Colonic mucosa (tissue), 4 donors: ENCODE data around the gene LAMP5. TPM values are rescaled to one million over a fixed set of nuclear protein-coding genes. Genes with fewer than 3 reads are reported as not detected.

Experiments
- DNase-seq: peaks from one replicate; pipeline ENCODE4 v3.0.0-alpha.2; 2020
- H3K27ac ChIP-seq: fragments of 200-600 bp; one replicate; pipeline ENCODE4 v1.8.0; 2021
- H3K27me3 ChIP-seq: fragments of 200-600 bp; one replicate; pipeline ENCODE4 v1.8.0; 2021
- H3K36me3 ChIP-seq: fragments of 200-600 bp; one replicate; pipeline ENCODE4 v1.8.0; 2021
- H3K4me1 ChIP-seq: fragments of 200-600 bp; one replicate; pipeline ENCODE4 v1.8.0; 2021; ENCODE audit warnings: mild to moderate bottlenecking
- H3K4me3 ChIP-seq: fragments of 200-600 bp; one replicate; pipeline ENCODE4 v1.8.0; 2021
- H3K9ac ChIP-seq, 2 donors: one replicate each; pipeline ENCODE4 v1.7.0; 2013; ENCODE audit warnings: control low read depth in 2 of 2, low read depth in 2 of 2, low read length in 2 of 2
- H3K9me3 ChIP-seq: fragments of 200-600 bp; one replicate; pipeline ENCODE4 v1.8.0; 2021
- CTCF ChIP-seq: fragments of 200-600 bp; IDR thresholded peaks from one replicate; pipeline ENCODE4 v1.8.0; 2022; ENCODE audit warnings: antibody characterized with exemption, mild to moderate bottlenecking
- intact Hi-C: fragments of 100-400 bp; cut with DNase I; formaldehyde crosslinking; loops from one replicate; pipeline ENCODE4 v1.14.1; 2022
- total RNA-seq, 2 donors: library from RNA; stranded (reverse); fragmentation: NEBNext Ultra II Directional in 1 of 2; extraction: Animal tissue kit (Norgen Biotek cat#: 25700) in 1 of 2; gene quantifications; one replicate each; pipeline ENCODE4 v1.2.1, GENCODE V29; 2021
- donor health status: healthy.
- donor health status: DM: no; HTN: no; CAD: no.
- donor health status: DM: no; HTN: no; CAD: no.

Gene LAMP5
- total RNA-seq, 2 donors from 2014 or later: 0.30 to 0.32 TPM

GRCh38 chr20:9566977-9567376 lies 52.6 kb downstream of the LAMP5 start:
- intact Hi-C loops: no loop called here
- no peak for DNase-seq

GRCh38 chr20:9570612-9571011 lies 56.2 kb downstream of the LAMP5 start:
- Histone ChIP-seq H3K4me3 (no peak overlapping the region), H3K27ac (no peak overlapping the region), H3K4me1 (no peaks in the 10 kb centered on the region), H3K27me3 (no peaks in the 10 kb centered on the region), H3K9ac (no peak overlapping the region), H3K9me3 (no peaks in the 10 kb centered on the region), H3K36me3 (no peaks in the 10 kb centered on the region)
- DNase-seq: no peak
- intact Hi-C loops: no loop called here
- no peak for TF ChIP-seq CTCF

More at GRCh38 chr20:9566977-9567376, 52.6 kb downstream of the LAMP5 start:
- no peaks in the 10 kb centered on the region for H3K9me3 ChIP-seq
- H3K27me3 ChIP-seq: no peaks in the 10 kb centered on the region
- H3K4me1 ChIP-seq: no peaks in the 10 kb centered on the region
- no peak overlapping the region for H3K27ac ChIP-seq
- H3K36me3 ChIP-seq: no peaks in the 10 kb centered on the region
- H3K4me3 ChIP-seq: no peak overlapping the region
- H3K9ac ChIP-seq: no peak overlapping the region
- no peak for TF ChIP-seq CTCF

GRCh38 chr20:9571783-9572182 lies 57.4 kb downstream of the LAMP5 start:
- Histone ChIP-seq H3K4me3 (no peak overlapping the region), H3K4me1 (no peaks in the 10 kb centered on the region), H3K36me3 (no peaks in the 10 kb centered on the region), H3K27ac (no peak overlapping the region), H3K9ac (no peak overlapping the region), H3K9me3 (no peaks in the 10 kb centered on the region), H3K27me3 (no peaks in the 10 kb centered on the region)
- DNase-seq: no peak
- intact Hi-C loops: no loop called here
- TF ChIP-seq CTCF: no peak

- TF ChIP-seq CTCF: no peak
- H3K9me3 ChIP-seq: no peaks in the 10 kb centered on the region
- no peaks in the 10 kb centered on the region for H3K36me3 ChIP-seq
- intact Hi-C loops: no loop called here
- H3K27ac ChIP-seq: no peak overlapping the region
- H3K27me3 ChIP-seq: no peaks in the 10 kb centered on the region
- H3K4me1 ChIP-seq: no peaks in the 10 kb centered on the region
- DNase-seq: no peak
- H3K9ac ChIP-seq: no peak overlapping the region
- H3K4me3 ChIP-seq: no peak overlapping the region
Measured at GRCh38 chr20:9572670-9573069, 58.3 kb downstream of the LAMP5 start.

GRCh38 chr20:9573335-9574151 lies 59.2 kb downstream of the LAMP5 start:
- H3K4me1 ChIP-seq: no peaks in the 10 kb centered on the region
- H3K36me3 ChIP-seq: no peaks in the 10 kb centered on the region
- no peaks in the 10 kb centered on the region for H3K27me3 ChIP-seq
- no peaks in the 10 kb centered on the region for H3K9me3 ChIP-seq
- H3K9ac ChIP-seq: no peak overlapping the region
- no peak overlapping the region for H3K27ac ChIP-seq
- no peak for TF ChIP-seq CTCF
- H3K4me3 ChIP-seq: no peak overlapping the region
- intact Hi-C loops: no loop called here
- no peak for DNase-seq
